CD4-positive, alpha-beta T cell treated with Interleukin-2 at 100 ng/mL for 4 hours (primary cell): ENCODE results near the gene BCAT1.
"Not testable (repeated sequence)": the region's sequence is repeated elsewhere in the genome, so short reads cannot be mapped to it uniquely, and the experiment has no call there.

ENCODE experiments used
- DNase-seq: peaks from one replicate; pipeline ENCODE4 v3.0.0-alpha.2; 2020; ENCODE audit warnings: low spot score

Gene BCAT1

DNA sequence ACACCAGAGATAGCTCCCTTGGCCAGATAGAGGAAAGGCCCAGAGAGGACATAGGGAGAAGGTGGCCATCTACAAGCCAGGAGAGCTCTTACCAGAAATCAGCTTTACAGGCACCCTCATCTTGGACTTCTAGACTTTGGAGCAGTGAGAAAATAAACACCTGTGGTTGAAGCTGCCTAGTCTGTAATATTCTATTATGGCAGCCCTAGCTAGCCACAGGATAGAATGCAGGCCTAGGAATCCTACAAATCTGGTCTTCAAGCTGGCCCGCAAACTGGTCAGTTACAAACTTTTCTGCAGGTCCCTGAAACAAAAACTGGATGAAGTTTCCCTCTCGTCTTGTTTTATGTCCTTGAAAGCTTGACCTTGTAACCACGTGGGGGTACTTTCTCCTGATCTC is 92.4 kb downstream of the BCAT1 start:
- no peak for DNase-seq

DNA sequence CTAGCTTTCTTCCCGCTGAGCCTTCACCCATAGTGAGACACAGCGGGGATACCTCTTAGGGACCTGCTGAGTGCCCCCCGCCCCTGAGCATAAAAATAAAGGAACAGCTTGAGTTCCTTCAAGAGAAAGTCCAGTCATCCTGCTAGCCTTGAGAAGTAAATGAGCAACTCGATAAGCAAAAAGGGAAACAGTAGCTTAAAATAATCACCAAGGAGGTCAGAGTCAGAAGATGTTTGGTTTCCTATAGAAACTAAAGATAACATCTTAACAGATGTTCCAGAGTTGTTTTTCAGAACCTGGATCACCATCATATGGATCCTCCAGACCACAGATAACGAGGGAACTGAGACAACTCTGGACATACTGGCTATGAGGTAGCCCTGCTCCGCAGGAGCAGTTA is 94.0 kb downstream of the BCAT1 start:
- no peak for DNase-seq

- no peak for DNase-seq
These were observed 94.9 kb downstream of the BCAT1 start for GRCh38 chr12:24854017-24854416.

GRCh38 chr12:24853588-24853987 is 95.3 kb downstream of the BCAT1 start:
- no peak for DNase-seq

DNA sequence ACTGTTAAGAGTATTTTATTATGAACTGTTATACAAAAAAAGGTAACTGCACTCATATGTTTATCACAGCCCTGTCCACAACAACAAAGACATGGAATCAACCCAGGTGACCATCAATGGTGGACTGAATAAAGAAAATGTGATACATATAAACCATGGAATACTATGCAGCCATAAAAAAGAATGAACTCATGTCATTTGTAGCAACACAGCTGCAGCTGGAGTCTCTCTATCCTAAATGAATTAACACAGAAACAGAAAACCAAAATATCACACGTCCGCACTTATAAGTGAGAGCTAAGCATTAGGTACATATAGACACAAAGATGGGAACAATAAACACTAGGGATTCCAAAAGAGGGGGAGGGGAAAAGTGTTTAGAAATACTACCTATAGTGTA is 95.8 kb downstream of the BCAT1 start:
- DNase-seq: no peak

DNA sequence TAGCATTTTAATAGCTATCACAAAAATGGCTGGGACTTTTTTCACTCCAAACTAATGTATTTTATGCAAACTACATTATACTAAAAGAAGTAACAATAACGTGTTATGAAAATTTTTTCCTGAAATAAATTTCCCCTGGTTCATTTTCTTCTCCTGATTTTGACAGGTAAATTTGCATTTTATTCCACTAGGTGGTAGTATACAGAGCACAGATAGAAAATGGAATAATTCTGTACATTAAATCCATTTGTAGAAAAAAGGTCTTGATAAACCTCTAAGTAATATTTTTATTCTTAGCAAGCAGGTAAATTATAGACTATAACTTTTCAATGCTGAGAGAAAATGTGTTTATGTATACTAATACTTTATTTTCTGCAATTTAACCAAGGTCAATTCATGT is 96.5 kb downstream of the BCAT1 start:
- DNase-seq: no peak

DNA sequence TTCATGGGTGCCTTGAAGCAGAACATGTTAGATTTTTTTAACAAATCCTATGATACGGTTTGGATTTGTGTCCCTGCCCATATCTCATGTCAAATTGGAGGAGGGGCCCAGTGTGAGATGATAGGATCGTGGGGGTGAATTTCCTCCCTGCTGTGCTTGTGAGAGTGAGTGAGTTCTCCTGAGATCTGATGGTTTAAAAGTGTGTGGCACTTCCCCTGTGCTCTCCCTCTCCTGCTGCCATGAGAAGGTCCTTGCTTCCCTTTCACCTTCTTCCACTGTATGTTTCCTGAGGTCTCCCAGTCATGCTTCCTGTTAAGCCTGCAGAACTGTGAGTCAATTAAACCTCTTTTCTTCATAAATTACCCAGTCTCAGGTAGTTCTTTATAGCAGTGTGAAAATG is 97.0 kb downstream of the BCAT1 start:
- DNase-seq: not testable (repeated sequence)

DNA sequence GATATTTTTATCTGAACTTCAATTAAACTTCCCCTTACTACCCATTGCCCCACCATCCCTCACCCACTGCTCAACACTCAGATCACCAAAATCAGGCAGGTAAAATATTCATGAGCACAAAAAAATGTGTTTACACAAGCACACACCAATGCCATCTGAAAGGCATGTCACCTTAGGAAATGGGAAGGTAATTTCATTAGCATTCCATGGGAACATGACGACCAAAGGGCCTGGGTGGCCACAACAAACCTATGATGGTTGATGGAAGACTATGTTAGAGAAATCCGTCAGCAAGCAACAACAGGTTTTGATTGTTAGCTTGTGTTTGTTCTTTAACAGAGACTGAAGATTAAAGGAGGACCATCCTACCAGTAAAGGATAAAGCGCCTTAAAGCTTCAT is 97.6 kb downstream of the BCAT1 start:
- no peak for DNase-seq

DNA sequence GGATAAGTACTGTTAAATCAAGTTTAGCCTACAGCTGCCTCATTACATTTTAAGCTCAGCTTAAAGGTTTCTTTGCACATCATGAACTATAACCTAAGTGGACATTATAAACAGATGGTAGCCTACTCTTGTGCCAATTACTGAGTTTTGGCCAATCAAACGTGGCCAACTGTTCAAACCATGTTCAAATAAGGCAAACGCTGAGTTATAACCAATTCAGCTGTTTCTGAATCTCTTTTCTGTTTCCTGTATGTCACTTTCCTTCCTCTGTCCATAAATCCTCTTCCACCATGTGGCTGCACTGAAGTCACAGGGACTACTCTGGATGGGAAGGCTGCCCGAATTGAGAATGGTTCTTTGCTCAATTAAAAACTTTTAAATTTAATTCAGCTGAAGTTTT is 98.4 kb downstream of the BCAT1 start:
- DNase-seq: no peak

DNA sequence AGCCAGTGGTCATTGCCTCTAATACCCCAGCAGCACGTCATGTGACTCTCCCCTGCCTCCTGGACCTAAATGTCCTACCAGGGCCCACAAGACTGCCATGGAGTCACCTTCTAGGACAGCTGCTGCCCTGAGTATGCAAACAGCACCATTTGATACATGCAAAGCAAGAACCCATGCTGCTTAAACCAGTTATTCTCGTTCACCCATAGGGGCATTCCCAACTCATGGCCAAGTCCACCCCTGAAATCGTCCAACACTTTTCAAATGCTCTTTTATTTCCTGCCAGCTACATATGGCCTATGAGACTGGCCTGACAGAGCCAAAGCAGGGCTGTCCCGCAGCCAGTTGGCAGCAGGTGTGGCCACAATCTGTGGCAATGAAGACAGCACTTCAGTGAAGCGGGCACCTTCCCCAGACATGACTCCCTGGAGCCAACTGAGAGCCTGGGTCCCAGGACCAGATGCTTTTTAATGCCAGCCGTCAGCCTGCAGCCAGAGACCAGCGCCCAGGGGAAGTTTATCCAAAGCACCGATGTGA is 99.9 kb downstream of the BCAT1 start:
- DNase-seq: no peak

- DNase-seq: no peak
These were observed 102.2 kb downstream of the BCAT1 start for GRCh38 chr12:24846689-24847088.

- no peak for DNase-seq
These were observed 103.3 kb downstream of the BCAT1 start for GRCh38 chr12:24845615-24846014.

- DNase-seq: no peak
These were observed 108.7 kb downstream of the BCAT1 start for GRCh38 chr12:24840046-24840800.

GRCh38 chr12:24839268-24839791 is 109.6 kb downstream of the BCAT1 start:
- DNase-seq: peak; percentile 22

GRCh38 chr12:24838531-24838950 is 110.4 kb downstream of the BCAT1 start:
- DNase-seq: no peak

- DNase-seq: no peak
These were observed 113.5 kb downstream of the BCAT1 start for GRCh38 chr12:24835377-24835776.

DNA sequence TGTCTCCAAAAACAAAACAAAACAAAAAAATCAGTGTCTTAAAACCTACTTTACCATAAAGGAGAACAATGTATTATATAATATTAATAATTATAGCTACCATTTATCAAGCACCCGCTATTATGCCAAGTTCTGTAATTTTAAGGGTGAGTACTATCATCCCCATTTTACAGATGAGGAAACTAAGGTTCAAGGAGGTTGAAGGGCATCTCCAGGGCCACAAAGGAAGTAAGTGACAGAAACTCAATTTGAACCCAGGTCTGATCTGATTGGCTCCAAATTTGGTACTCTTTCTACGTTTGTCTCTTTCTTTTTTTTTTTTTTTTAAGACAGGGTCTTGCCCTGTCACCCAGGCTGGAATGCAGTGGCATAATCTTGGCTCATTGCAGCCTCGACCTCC is 115.4 kb downstream of the BCAT1 start:
- DNase-seq: no peak

DNA sequence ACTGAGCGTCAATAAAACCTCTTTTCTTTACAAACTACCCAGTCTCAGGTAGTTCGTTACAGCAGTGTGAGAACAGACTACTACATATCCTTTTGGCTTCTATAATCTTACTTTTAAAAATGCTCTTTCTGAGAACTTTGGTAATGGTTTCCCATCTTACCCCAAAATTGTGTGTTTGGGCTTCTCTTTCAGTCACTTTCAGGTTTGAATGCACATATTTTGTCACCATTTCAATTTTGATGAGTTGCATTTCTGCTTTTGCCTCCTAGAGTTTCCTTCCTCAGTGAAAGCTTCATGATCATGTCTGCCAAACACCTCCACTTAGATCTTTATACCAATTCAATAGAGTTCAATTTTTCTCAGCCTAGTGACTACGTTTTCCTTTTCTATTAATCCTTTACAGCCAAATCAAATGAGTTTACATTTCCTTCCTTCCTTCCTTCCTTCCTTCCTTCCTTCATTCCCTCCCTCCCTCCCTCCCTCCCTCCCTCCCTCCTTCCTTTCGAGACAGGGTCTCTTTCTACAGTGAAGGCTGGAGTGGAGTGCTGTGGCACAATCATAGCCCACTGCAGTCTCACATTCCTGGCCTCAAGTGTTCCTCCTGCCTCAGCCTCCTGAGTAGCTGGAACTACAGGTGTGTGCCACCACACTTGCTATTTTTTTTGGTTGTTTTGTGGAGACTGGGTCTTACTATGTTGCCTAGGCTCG is 124.9 kb downstream of the BCAT1 start:
- no peak for DNase-seq

DNA sequence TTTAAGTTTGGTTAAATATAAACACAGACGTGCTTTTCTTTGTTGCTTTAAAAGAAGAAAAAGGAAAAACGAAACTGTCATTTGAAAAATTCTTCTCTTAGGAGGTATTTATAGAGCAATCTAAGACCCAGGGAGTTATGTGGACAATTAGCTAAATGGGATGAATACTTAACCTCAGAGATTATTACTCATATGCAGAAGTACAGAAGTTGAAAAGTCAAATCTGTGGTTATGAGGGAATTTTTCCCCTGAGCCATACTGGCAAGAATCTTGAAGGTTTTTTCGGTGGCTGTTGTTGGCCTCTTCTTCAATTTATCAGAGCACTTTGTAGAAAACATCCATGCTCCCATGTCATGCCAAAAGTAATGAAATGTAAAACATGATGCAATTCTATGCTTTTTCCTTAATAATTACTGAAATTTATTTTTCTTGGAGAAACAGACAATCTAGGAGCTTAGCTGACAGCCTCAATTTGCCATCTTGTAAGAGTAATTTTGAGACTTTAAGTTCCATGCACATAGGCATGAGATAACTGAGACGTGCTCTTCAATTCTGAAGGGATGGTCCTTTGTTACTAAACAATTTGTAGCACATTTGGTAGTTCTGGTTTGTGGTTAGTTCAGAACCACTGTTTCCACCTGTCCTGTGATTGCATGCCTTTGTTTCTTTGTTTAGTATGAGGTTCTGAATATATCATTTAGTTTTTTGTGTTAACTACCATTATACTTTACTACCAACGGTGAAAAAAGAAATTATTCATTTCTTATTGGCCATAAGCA is 126.6 kb downstream of the BCAT1 start:
- DNase-seq: no peak

DNA sequence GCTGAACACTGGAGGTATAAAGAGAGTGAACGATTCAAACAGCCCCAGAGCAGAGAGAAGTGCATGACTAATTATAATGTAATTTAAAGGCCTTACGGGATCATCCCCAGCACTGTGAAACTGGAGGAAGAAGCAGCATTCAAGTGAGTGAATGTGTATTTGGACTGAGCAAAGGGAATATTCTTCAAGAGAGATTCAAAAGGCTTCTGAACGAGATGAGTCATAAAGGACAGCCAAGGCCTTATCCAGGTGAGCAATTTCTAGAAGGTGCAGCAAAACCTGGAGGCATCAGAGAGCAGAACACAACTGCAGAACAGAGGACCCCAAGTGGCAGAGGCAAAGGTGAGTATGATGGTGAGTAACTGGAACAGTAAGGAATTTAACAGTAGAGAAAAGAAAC is 127.2 kb downstream of the BCAT1 start:
- DNase-seq: no peak

- no peak for DNase-seq
These were observed 128.0 kb downstream of the BCAT1 start for GRCh38 chr12:24820872-24821271.

DNA sequence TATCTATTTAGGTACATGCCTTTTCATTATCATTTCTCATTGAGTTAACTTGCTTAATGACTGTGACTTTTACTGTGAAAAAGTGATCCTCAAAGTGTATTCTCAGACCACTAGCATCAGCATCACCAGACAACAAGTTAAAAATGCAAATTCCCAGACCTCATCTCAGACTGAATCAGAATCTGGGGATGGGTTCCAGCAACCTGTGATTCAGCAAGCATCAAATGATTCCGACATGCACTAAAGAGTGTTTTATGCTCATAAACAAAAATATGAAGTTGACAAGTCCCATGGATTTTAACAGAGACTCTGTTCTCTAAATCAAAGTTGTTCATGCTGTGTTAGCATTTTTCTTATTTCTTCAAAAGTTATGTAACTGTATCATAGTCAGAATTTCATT is 130.6 kb downstream of the BCAT1 start:
- no peak for DNase-seq

- no peak for DNase-seq
These were observed 133.8 kb downstream of the BCAT1 start for GRCh38 chr12:24815114-24815423.
